Activated T-helper 1 cell treated with anti-CD3 and anti-CD28 coated beads, Interleukin-12 subunit alpha, Interleukin-12 subunit beta, Interleukin-2, Interleukin-4 antibody, amounts not matched to agents 30 ng/mL and 10 ng/mL and 1 ng/mL, durations not matched to agents 14 hours and 24 hours and 36 hours (primary cell): Measurements from ENCODE around the gene SENP7. TPM values are rescaled to one million over a fixed set of nuclear protein-coding genes. Genes with fewer than 3 reads are reported as not detected.

ENCODE experiments used
- DNase-seq: peaks from one replicate; pipeline ENCODE4 v3.0.0; 2021; ENCODE audit warnings: low spot score
- H3K27ac Mint-ChIP-seq: one replicate; pipeline ENCODE4 v1.8.0; 2021; ENCODE audit warnings: mild to moderate bottlenecking, mixed read lengths
- H3K27me3 Mint-ChIP-seq: one replicate; pipeline ENCODE4 v1.8.0; 2022; ENCODE audit warnings: mild to moderate bottlenecking, moderate library complexity, mixed read lengths; ENCODE audit not compliant: insufficient read depth
- H3K36me3 Mint-ChIP-seq: one replicate; pipeline ENCODE4 v1.8.0; 2021; ENCODE audit warnings: low read depth, mixed read lengths
- H3K4me1 Mint-ChIP-seq: one replicate; pipeline ENCODE4 v1.8.0; 2021; ENCODE audit warnings: low read depth, mixed read lengths
- H3K4me3 Mint-ChIP-seq: one replicate; pipeline ENCODE4 v1.8.0; 2021; ENCODE audit warnings: mild to moderate bottlenecking, moderate library complexity, mixed read lengths
- H3K9me3 Mint-ChIP-seq: one replicate; pipeline ENCODE4 v1.8.0; 2021; ENCODE audit warnings: mixed read lengths
- intact Hi-C: fragments of 100-400 bp; cut with micrococcal nuclease; formaldehyde crosslinking; loops from one replicate; pipeline ENCODE4 v1.15.1; 2024
- total RNA-seq: library from RNA; stranded (reverse); gene quantifications from 2 replicates; pipeline ENCODE4 v1.2.3, GENCODE V29; 2022

SENP7 gene
- total RNA-seq, 1 donor from 2014 or later, result 9.1 TPM

DNA sequence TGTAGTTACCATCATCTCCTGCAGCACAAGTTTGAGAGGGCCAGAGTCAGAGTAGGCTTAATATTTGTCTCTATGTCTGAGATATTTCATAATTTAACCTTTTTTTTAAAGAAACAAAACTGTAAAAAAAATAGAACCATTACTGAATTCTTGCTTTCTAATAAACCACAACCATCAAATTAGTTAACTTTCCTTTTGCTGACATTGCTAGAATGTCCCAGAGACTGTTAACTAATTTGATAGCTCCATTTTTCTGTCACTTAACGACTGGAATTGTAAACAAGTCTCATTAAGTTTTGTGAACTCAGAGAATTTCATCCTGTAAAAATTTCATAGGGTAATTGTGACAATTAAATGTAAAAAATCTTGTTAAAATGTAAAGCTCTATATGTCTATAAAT lies 228.3 kb downstream of the SENP7 start:
- no peaks in the 10 kb centered on the region for H3K4me1 Mint-ChIP-seq
- peaks cover 4% of the 10 kb centered on the region for H3K9me3 Mint-ChIP-seq
- DNase-seq, result no peak
- no peaks in the 10 kb centered on the region for H3K27me3 Mint-ChIP-seq
- intact Hi-C loops, result no loop called here
- no peak overlapping the region for H3K27ac Mint-ChIP-seq
- H3K36me3 Mint-ChIP-seq, result peaks cover 3% of the 10 kb centered on the region
- H3K4me3 Mint-ChIP-seq, result no peak overlapping the region

DNA sequence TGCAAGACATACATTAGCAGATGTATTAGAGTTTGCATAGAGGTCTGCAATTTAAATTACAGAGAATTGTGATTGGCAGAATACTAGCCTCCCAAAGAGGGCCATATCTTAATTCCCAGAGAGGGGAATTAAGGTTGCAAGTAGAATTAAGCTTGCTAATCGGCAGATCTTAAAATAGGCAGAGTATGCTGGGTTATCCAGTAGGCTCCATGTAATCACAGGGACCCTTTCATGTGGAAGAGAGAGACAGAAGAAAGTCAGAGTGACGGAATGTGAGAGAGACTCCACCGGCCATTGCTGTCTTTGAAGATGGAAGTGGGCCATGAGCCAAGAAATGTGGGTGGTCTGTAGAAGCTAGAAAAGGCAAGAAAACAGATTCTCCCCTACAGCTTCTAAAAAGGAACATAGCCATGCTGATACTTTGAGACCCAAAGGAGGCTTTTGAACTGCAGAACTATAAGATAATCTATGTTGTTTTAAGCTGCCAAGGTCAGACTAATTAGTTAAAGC lies 231.4 kb downstream of the SENP7 start:
- peaks cover 2% of the 10 kb centered on the region for H3K36me3 Mint-ChIP-seq
- no peak overlapping the region for H3K27ac Mint-ChIP-seq
- no peak for DNase-seq
- H3K27me3 Mint-ChIP-seq, result no peaks in the 10 kb centered on the region
- no peaks in the 10 kb centered on the region for H3K4me1 Mint-ChIP-seq
- H3K9me3 Mint-ChIP-seq, result no peaks in the 10 kb centered on the region
- intact Hi-C loops, result no loop called here
- no peak overlapping the region for H3K4me3 Mint-ChIP-seq

DNA sequence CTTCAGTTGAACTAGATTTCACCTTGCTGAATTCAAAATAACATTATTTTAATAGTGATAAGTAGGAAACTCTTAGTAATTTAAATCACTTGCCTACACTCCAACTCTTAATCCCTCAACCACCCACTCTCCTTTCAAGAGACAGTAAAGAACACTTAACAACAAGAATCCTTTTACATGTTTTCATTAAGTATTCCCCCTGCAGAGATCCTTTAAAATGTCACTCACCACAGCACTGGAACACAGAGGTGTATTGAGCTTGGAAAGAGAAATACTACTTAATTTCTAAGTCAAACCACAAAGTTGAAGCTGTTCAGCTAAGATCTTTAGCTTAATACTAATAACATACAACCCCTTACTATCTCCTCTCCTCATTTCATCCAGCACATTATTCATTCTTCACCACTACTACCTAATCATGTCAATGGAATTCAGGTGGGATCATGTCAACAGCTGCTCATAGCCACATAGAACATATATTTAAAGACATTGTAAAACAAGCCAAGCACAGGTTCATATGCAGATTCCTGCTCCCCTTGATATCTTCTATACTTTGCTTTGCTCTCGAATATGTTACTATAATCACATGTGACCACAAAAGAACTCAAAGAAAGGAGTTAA lies 233.1 kb downstream of the SENP7 start:
- no peak overlapping the region for H3K27ac Mint-ChIP-seq
- intact Hi-C loops, result no loop called here
- DNase-seq, result no peak
- H3K4me3 Mint-ChIP-seq, result no peak overlapping the region
- no peaks in the 10 kb centered on the region for H3K4me1 Mint-ChIP-seq
- no peaks in the 10 kb centered on the region for H3K9me3 Mint-ChIP-seq
- no peaks in the 10 kb centered on the region for H3K27me3 Mint-ChIP-seq
- no peaks in the 10 kb centered on the region for H3K36me3 Mint-ChIP-seq

DNA sequence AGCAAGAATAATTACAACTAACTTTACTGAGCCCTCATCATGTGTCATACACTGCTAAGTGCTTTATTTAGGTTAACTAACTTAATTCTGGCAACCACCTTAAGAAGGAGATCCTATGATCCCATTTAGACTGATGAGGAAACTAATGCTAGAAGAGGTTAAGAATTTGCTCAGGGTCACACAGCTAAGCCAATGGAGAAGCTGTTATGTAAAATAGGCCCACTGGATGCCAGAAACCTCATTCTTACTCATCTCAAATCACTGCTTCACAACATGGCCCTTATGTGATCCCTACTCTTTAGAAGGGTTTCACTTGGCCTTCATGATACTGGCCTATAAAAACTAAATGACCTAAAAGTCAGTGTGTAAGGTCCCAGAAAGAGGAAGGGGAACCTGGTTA lies 233.8 kb downstream of the SENP7 start:
- H3K4me1 Mint-ChIP-seq, result no peaks in the 10 kb centered on the region
- H3K4me3 Mint-ChIP-seq, result no peak overlapping the region
- no peaks in the 10 kb centered on the region for H3K9me3 Mint-ChIP-seq
- intact Hi-C loops, result no loop called here
- H3K27ac Mint-ChIP-seq, result no peak overlapping the region
- DNase-seq, result no peak
- H3K27me3 Mint-ChIP-seq, result no peaks in the 10 kb centered on the region
- no peaks in the 10 kb centered on the region for H3K36me3 Mint-ChIP-seq

DNA sequence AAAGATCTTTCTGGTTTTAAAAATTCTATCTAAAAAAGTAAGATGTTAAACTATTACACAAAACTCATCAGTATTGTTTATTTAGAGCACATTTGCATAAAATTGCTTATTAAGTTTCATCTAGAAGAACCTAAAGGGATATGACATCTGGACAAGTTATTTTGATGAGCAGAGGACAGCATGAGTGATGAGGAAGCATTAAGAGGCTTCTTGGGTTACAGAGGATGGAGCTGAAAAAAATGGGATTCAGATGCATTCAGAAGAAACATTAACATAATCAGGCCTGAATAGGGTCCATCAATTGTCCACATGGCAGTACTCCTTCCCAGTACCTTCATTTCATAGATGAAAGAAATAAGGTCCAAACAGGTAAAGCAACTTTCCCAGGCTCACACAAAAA lies 234.3 kb downstream of the SENP7 start:
- DNase-seq, result no peak
- Mint-ChIP-seq H3K4me1 (no peaks in the 10 kb centered on the region), H3K27ac (no peak overlapping the region), H3K27me3 (no peaks in the 10 kb centered on the region), H3K9me3 (no peaks in the 10 kb centered on the region), H3K36me3 (no peaks in the 10 kb centered on the region), H3K4me3 (no peak overlapping the region)
- intact Hi-C loops, result no loop called here

Other genes starting within 250 kb of the SENP7 start
- 0.05 and 0.13 TPM in 2 replicates for gene IMPG2, start 192.6 kb downstream of the SENP7 start, total RNA-seq
- 59.9 and 60.5 TPM in 2 replicates for gene TRMT10C, start 48.7 kb upstream of the SENP7 start, total RNA-seq
- gene PCNP, start 61.0 kb upstream of the SENP7 start, total RNA-seq, result 182 and 190 TPM in 2 replicates
- gene ZBTB11, start 163.9 kb upstream of the SENP7 start, total RNA-seq, result 29.0 and 31.9 TPM in 2 replicates
- 1,454 and 1,462 TPM in 2 replicates for gene RPL24, start 173.5 kb upstream of the SENP7 start, total RNA-seq
- 20.2 and 20.6 TPM in 2 replicates for gene CEP97, start 211.4 kb upstream of the SENP7 start, total RNA-seq